ENCODE results near the gene CNEP1R1.

The CNEP1R1 gene

DNA sequence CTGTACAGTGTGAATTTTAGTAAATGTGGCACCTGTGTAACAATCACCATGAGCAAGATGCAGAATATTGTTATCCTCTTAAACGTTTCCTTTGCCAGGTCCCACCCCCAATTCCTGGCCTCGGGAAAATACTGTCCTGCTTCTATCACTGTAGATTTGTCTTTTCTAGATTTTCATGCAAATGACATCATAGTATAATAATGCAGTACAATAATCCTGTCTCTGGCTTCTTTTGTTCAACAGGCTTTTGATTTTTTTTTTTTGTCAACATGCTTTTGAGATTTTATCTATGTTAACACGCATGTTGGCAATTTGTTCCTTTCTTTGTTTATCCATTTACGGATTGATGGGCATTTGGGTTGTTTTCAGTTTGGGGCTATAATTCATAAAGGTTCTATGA is 20.4 kb downstream of the CNEP1R1 start:
- Histone ChIP-seq H3K9ac (ENCODE audit: insufficient read length, low read depth) (no peak overlapping the region), H3K9me3 (ENCODE audit: insufficient read depth, low read length) (no peaks in the 10 kb centered on the region), H3K4me3 (ENCODE audit: insufficient read length, low read depth) (no peak overlapping the region), H3K36me3 (ENCODE audit: insufficient read depth, insufficient read length, low read length) (no peaks in the 10 kb centered on the region), H3K4me1 (ENCODE audit: insufficient read depth, insufficient read length) (peaks cover under 1% of the 10 kb centered on the region), H3K27me3 (ENCODE audit: insufficient read depth, insufficient read length) (no peaks in the 10 kb centered on the region)
- TF ChIP-seq YY1 (IDR thresholded peaks at IDR 0.05; ENCODE audit: insufficient read depth, insufficient read length) (no peak), SUZ12 (IDR thresholded peaks at IDR 0.05; ENCODE audit: extremely low read depth, insufficient read depth, insufficient read length) (no peak), ZNF274 (IDR thresholded peaks at IDR 0.05; ENCODE audit: low read depth, low read length) (no peak)
- no peak for DNase-seq (ENCODE audit: low read depth, low spot score)

DNA sequence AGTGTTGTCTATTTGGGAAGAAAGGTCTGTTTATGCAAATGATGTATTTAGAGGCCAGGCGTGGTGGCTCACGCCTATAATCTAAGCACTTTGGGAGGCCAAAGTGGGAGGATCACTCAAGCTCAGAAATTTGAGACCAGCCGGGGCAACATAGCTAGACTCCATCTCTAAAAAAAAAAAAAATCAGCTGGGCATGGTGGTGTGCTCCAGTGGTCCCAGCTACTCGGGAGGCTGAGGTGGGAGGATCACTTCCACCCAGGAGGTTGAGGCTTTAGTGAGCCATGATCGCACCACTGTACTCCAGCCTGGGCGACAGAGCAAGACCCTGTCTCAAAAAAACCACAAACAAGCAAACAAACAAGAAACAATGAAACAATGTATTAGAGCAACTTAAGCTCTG is 21.8 kb downstream of the CNEP1R1 start:
- no peak overlapping the region for H3K4me3 ChIP-seq (ENCODE audit: insufficient read length, low read depth)
- no peak for TF ChIP-seq SUZ12 (IDR thresholded peaks at IDR 0.05; ENCODE audit: extremely low read depth, insufficient read depth, insufficient read length)
- TF ChIP-seq YY1 (IDR thresholded peaks at IDR 0.05; ENCODE audit: insufficient read depth, insufficient read length): no peak
- TF ChIP-seq ZNF274 (IDR thresholded peaks at IDR 0.05; ENCODE audit: low read depth, low read length): no peak
- H3K9me3 ChIP-seq (ENCODE audit: insufficient read depth, low read length): no peaks in the 10 kb centered on the region
- H3K27me3 ChIP-seq (ENCODE audit: insufficient read depth, insufficient read length): no peaks in the 10 kb centered on the region
- no peak for DNase-seq (ENCODE audit: low read depth, low spot score)
- H3K36me3 ChIP-seq (ENCODE audit: insufficient read depth, insufficient read length, low read length): no peaks in the 10 kb centered on the region
- H3K9ac ChIP-seq (ENCODE audit: insufficient read length, low read depth): no peak overlapping the region
- H3K4me1 ChIP-seq (ENCODE audit: insufficient read depth, insufficient read length): no peaks in the 10 kb centered on the region

DNA sequence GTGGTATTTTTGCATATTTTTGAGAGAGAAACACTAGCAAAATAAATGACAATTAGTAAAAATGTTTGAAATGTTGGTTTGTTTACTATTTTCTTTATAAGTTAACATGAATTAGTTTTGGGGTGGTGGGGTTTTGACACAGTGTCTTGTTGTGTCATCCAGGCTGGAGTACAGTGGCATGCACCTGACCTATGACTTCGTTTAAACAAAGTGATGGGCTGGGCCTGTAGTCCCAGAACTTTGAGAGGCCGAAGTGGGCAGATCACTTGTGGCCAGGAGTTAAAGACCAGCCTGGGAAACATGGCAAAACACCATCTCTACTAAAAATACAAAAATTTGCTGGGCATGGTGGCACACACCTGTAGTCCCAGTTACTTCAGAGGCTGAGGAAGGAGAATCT is 22.8 kb downstream of the CNEP1R1 start:
- H3K9ac ChIP-seq (ENCODE audit: insufficient read length, low read depth): no peak overlapping the region
- H3K36me3 ChIP-seq (ENCODE audit: insufficient read depth, insufficient read length, low read length): no peaks in the 10 kb centered on the region
- H3K4me1 ChIP-seq (ENCODE audit: insufficient read depth, insufficient read length): no peaks in the 10 kb centered on the region
- DNase-seq (ENCODE audit: low read depth, low spot score): no peak
- H3K27me3 ChIP-seq (ENCODE audit: insufficient read depth, insufficient read length): no peaks in the 10 kb centered on the region
- H3K4me3 ChIP-seq (ENCODE audit: insufficient read length, low read depth): no peak overlapping the region
- no peaks in the 10 kb centered on the region for H3K9me3 ChIP-seq (ENCODE audit: insufficient read depth, low read length)
- TF ChIP-seq YY1 (IDR thresholded peaks at IDR 0.05; ENCODE audit: insufficient read depth, insufficient read length) (no peak), SUZ12 (IDR thresholded peaks at IDR 0.05; ENCODE audit: extremely low read depth, insufficient read depth, insufficient read length) (no peak), ZNF274 (IDR thresholded peaks at IDR 0.05; ENCODE audit: low read depth, low read length) (no peak)

DNA sequence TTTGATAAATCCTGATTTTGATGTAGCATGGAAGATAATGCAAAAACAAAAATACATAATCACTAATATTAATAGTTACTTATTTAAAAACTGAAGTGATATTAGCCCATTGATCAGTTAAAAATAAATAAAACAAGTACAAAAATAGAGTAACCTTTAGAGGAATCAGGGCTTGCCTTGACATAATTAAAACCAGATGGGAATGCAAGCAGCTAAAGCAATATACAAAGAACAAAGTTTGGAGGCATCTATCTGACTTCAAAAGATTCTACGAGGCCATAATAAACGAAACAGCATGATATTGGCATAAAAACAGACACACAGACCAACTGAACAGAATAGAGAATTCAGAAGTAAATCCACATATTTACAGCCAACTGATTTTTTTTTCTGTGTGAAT is 25.8 kb downstream of the CNEP1R1 start:
- no peak for TF ChIP-seq ZNF274 (IDR thresholded peaks at IDR 0.05; ENCODE audit: low read depth, low read length)
- TF ChIP-seq SUZ12 (IDR thresholded peaks at IDR 0.05; ENCODE audit: extremely low read depth, insufficient read depth, insufficient read length): no peak
- Histone ChIP-seq H3K36me3 (ENCODE audit: insufficient read depth, insufficient read length, low read length) (no peaks in the 10 kb centered on the region), H3K9ac (ENCODE audit: insufficient read length, low read depth) (no peak overlapping the region), H3K27me3 (ENCODE audit: insufficient read depth, insufficient read length) (no peaks in the 10 kb centered on the region), H3K4me3 (ENCODE audit: insufficient read length, low read depth) (no peak overlapping the region), H3K9me3 (ENCODE audit: insufficient read depth, low read length) (peaks cover 6% of the 10 kb centered on the region), H3K4me1 (ENCODE audit: insufficient read depth, insufficient read length) (no peaks in the 10 kb centered on the region)
- DNase-seq (ENCODE audit: low read depth, low spot score): no peak

DNA sequence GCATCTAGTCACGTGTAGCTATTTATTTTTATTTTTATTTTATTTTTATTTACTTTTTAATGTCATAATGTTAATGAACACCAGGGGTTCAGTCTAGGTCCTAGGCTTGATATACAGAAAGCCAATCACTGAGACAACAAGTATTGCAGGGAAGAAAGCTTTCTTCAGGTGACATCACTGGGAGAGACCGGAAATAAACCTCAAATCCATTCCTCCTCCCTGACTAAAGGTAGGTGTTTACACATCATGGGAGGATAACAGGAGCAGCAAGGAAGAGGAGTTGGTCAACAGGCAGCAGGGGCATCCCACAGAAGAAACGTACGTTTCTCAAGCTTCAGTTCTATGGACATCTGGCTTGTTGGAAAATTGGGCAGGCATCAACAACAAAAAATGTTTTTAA is 31.2 kb downstream of the CNEP1R1 start:
- no peaks in the 10 kb centered on the region for H3K4me1 ChIP-seq (ENCODE audit: insufficient read depth, insufficient read length)
- no peaks in the 10 kb centered on the region for H3K36me3 ChIP-seq (ENCODE audit: insufficient read depth, insufficient read length, low read length)
- peaks cover 18% of the 10 kb centered on the region for H3K9me3 ChIP-seq (ENCODE audit: insufficient read depth, low read length)
- no peaks in the 10 kb centered on the region for H3K27me3 ChIP-seq (ENCODE audit: insufficient read depth, insufficient read length)
- H3K9ac ChIP-seq (ENCODE audit: insufficient read length, low read depth): no peak overlapping the region
- TF ChIP-seq SUZ12 (IDR thresholded peaks at IDR 0.05; ENCODE audit: extremely low read depth, insufficient read depth, insufficient read length) (no peak), YY1 (IDR thresholded peaks at IDR 0.05; ENCODE audit: insufficient read depth, insufficient read length) (no peak), ZNF274 (IDR thresholded peaks at IDR 0.05; ENCODE audit: low read depth, low read length) (no peak)
- no peak overlapping the region for H3K4me3 ChIP-seq (ENCODE audit: insufficient read length, low read depth)
- no peak for DNase-seq (ENCODE audit: low read depth, low spot score)

DNA sequence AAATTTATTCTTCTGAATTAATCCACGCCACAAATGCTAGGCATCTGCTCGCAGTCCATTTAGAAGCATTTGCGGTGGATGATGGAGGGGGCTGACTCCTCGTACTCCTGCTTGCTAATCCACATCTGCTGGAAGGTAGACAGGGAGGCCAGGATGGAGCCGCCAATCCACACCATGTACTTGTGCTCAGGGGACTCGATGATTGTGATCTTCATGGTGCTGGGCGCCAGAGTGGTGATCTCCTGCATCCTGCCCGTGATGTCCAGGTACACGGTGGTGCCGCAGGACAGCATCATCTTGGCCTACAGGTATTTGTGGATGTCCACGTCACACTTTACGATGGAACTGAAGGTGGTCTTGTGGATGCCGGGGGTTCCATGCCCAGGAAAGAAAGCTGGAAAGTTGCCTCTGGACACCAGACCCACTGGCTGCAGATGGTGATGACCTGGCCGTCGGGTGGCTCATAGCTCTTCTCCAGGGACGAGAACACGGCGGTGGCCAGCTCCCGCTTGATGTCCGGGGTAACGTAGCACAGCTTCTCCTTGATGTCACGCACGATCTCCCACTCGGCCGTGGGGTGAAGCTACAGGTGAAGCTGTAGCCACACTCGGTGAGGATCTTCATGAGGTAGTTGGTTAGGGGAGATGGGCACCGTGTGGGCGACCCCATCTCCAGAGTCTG is 33.2 kb downstream of the CNEP1R1 start:
- no peak for DNase-seq (ENCODE audit: low read depth, low spot score)
- Histone ChIP-seq H3K27me3 (ENCODE audit: insufficient read depth, insufficient read length) (no peaks in the 10 kb centered on the region), H3K36me3 (ENCODE audit: insufficient read depth, insufficient read length, low read length) (no peaks in the 10 kb centered on the region), H3K4me3 (ENCODE audit: insufficient read length, low read depth) (no peak overlapping the region), H3K4me1 (ENCODE audit: insufficient read depth, insufficient read length) (no peaks in the 10 kb centered on the region), H3K9ac (ENCODE audit: insufficient read length, low read depth) (no peak overlapping the region), H3K9me3 (ENCODE audit: insufficient read depth, low read length) (peaks cover 18% of the 10 kb centered on the region)
- TF ChIP-seq SUZ12 (IDR thresholded peaks at IDR 0.05; ENCODE audit: extremely low read depth, insufficient read depth, insufficient read length) (no peak), YY1 (IDR thresholded peaks at IDR 0.05; ENCODE audit: insufficient read depth, insufficient read length) (no peak), ZNF274 (IDR thresholded peaks at IDR 0.05; ENCODE audit: low read depth, low read length) (no peak)

DNA sequence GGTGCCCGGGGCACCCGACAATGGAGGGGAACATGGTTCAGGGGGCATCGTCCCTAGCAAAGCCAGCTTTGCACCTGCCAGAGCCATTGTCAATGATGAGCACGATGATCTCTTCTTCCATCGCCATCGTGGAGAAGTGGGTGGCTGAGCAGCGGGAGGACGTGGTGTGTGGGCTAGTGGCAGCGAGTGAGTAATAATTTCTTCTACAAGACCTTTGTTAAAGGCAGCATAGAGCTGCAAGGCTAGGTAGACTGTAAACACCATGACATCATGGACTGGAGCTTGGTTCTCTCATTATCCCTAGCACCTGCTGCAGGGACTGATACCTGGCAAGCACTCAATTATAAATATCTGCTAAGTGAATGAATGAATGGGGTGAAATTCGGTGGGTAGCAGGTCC is 34.1 kb downstream of the CNEP1R1 start:
- H3K4me1 ChIP-seq (ENCODE audit: insufficient read depth, insufficient read length): no peaks in the 10 kb centered on the region
- no peak overlapping the region for H3K9ac ChIP-seq (ENCODE audit: insufficient read length, low read depth)
- H3K27me3 ChIP-seq (ENCODE audit: insufficient read depth, insufficient read length): no peaks in the 10 kb centered on the region

More for the DNA sequence above, 34.1 kb downstream of the CNEP1R1 start:
- no peak for DNase-seq (ENCODE audit: low read depth, low spot score)
- H3K36me3 ChIP-seq (ENCODE audit: insufficient read depth, insufficient read length, low read length): no peaks in the 10 kb centered on the region
- H3K9me3 ChIP-seq (ENCODE audit: insufficient read depth, low read length): peaks cover 18% of the 10 kb centered on the region
- TF ChIP-seq SUZ12 (IDR thresholded peaks at IDR 0.05; ENCODE audit: extremely low read depth, insufficient read depth, insufficient read length): no peak
- no peak for TF ChIP-seq YY1 (IDR thresholded peaks at IDR 0.05; ENCODE audit: insufficient read depth, insufficient read length)
- no peak for TF ChIP-seq ZNF274 (IDR thresholded peaks at IDR 0.05; ENCODE audit: low read depth, low read length)
- H3K4me3 ChIP-seq (ENCODE audit: insufficient read length, low read depth): no peak overlapping the region

Data from NT2/D1 (cell line).